Neuron (in vitro differentiated cells): ENCODE results near the gene ZSCAN1.
"Not testable (repeated sequence)": the region's sequence is repeated elsewhere in the genome, so short reads cannot be mapped to it uniquely, and the experiment has no call there.

Source experiments
- H2AFZ ChIP-seq: one replicate; pipeline ENCODE4 v1.6.1; 2013; ENCODE audit warnings: low read depth, mild to moderate bottlenecking, inconsistent platforms, low read length, moderate library complexity
- H3K27me3 ChIP-seq: one replicate; pipeline ENCODE4 v1.6.1; 2013; ENCODE audit warnings: low read length; ENCODE audit not compliant: insufficient read depth
- H3K36me3 ChIP-seq: one replicate; pipeline ENCODE4 v1.6.1; 2013; ENCODE audit warnings: low read length; ENCODE audit not compliant: insufficient read depth
- H3K4me1 ChIP-seq: one replicate; pipeline ENCODE4 v1.6.1; 2013; ENCODE audit warnings: low read length; ENCODE audit not compliant: insufficient read depth
- H3K4me3 ChIP-seq: 2 replicates; pipeline ENCODE4 v1.5.1; 2013; ENCODE audit warnings: mild to moderate bottlenecking, low read length, moderate library complexity
- H3K9me3 ChIP-seq: one replicate; pipeline ENCODE4 v1.6.1; 2013; ENCODE audit warnings: low read length

The ZSCAN1 gene

GRCh38 chr19:58033741-58034476 is at the start of gene ZSCAN1:
Gene ZSCAN1, plus strand, starts transcription at chr19:58034025. Its CDS starts 3,812 bp downstream, at chr19:58037837.
- Histone ChIP-seq H3K36me3 (no peaks in the 10 kb centered on the region), H3K27me3 (no peaks in the 10 kb centered on the region), H3K4me1 (no peaks in the 10 kb centered on the region), H2AFZ (peak within 1 kb of the TSS; percentile 39), H3K9me3 (peaks cover 11% of the 10 kb centered on the region), H3K4me3 (peak within 1 kb of the TSS; percentile 49)

DNA sequence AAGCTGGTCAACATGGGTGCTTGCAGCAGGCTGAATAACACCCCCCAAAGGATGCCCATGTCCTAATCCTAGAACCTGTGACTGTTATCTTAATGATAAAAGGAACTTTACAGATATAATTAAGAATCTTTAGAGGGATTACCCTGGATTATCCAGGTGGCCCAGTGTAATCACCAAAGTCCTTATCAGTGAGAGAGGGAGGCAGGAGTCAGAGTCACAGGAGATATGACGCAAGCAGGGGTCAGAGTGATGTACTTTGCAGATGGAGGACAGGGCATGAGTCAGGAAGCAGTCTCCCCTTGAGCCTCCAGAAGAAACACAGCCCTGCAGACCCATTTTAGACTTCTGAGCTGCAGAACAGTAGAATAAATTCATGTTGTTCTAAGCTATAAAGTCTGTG is 41.0 kb upstream of the ZSCAN1 start:
- peaks cover 87% of the 10 kb centered on the region for H3K9me3 ChIP-seq
- no peaks in the 10 kb centered on the region for H3K27me3 ChIP-seq
- H2AFZ ChIP-seq, result no peak overlapping the region
- peaks cover 80% of the 10 kb centered on the region for H3K36me3 ChIP-seq
- no peaks in the 10 kb centered on the region for H3K4me1 ChIP-seq
- H3K4me3 ChIP-seq, result no peak overlapping the region

DNA sequence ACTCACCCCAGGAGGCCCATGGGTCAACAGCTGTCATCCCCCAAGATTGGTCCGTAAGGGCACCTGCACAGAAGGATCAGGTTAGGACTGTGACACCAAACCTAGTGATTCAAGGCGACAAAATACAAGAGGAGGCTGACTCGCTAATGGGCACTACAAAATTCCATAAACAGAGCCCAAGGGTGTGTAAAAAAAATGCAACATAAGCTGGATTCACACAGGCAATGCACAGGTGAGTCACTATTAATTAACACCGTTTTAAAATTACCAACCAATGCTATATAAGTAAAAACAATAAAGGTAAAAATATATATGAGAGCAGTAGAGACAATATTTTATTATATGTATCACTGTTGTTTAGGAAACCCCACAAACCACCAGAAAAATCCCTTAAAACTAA is 33.1 kb upstream of the ZSCAN1 start:
- Histone ChIP-seq H3K4me1 (peaks cover 10% of the 10 kb centered on the region), H3K4me3 (no peak overlapping the region), H3K9me3 (peaks cover 72% of the 10 kb centered on the region), H3K36me3 (peaks cover 74% of the 10 kb centered on the region), H2AFZ (no peak overlapping the region), H3K27me3 (no peaks in the 10 kb centered on the region)

GRCh38 chr19:58001895-58002369 is 31.9 kb upstream of the ZSCAN1 start:
- peak overlapping the region; percentile 95 for H3K4me3 ChIP-seq
- peaks cover 73% of the 10 kb centered on the region for H3K36me3 ChIP-seq
- no peaks in the 10 kb centered on the region for H3K27me3 ChIP-seq
- H3K4me1 ChIP-seq, result peaks cover 10% of the 10 kb centered on the region
- peak overlapping the region; percentile 82 for H2AFZ ChIP-seq
- peaks cover 72% of the 10 kb centered on the region for H3K9me3 ChIP-seq

DNA sequence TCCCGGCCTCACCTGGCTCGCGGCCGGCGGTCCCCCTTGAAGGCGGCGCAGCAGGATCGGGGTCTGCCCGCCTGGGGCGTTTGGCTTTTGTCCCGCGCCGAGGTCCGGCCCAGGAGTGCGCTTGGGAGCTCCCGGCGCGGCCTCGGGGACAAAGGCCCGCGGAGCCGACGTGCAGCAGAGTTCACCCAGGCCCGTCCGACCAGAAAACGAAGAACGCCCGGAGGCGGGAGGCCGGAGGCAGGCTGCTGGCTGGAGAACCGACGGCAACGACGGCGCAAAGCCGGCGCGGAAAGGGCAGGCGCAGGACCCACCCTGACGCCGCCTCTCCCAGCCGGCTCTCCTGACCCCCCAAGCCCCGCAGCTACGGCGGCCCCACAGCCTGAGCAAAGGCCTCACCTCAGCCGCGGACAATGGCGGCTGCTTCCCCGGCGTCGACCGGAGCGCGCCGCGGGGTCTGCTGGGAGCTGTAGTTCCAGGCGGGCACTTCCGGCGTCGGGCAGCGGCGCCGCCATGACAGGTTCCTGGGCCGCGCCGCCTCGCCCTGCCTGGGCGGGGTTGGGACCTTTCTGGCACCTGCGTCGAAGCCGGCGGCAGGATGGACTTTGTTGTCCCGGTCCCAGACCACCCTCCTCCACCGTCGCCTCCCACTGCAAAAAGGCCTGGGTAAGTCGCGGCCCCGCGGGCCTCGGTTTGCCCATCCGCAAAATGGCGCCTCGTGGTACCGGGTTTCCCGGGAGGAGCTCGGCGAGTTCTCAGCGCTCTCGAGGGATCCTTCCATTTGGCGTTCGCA is 31.2 kb upstream of the ZSCAN1 start, which contains the start of gene ZNF606:
ZNF606 (minus strand) TSS at position 437 of the 790 bp plus-strand sequence. CDS start 1,501 bp downstream, outside the sequence.
- Histone ChIP-seq H2AFZ (peak within 1 kb of the TSS; percentile 82), H3K4me1 (peaks cover 10% of the 10 kb centered on the region), H3K36me3 (peaks cover 73% of the 10 kb centered on the region), H3K4me3 (peak within 1 kb of the TSS; percentile 95), H3K27me3 (no peaks in the 10 kb centered on the region), H3K9me3 (peaks cover 71% of the 10 kb centered on the region)

GRCh38 chr19:58003174-58003828 is 30.5 kb upstream of the ZSCAN1 start:
- Histone ChIP-seq H3K4me1 (peaks cover 10% of the 10 kb centered on the region), H3K4me3 (peak overlapping the region; percentile 95), H3K27me3 (no peaks in the 10 kb centered on the region), H3K9me3 (peaks cover 71% of the 10 kb centered on the region), H3K36me3 (peaks cover 68% of the 10 kb centered on the region), H2AFZ (peak overlapping the region; percentile 82)

DNA sequence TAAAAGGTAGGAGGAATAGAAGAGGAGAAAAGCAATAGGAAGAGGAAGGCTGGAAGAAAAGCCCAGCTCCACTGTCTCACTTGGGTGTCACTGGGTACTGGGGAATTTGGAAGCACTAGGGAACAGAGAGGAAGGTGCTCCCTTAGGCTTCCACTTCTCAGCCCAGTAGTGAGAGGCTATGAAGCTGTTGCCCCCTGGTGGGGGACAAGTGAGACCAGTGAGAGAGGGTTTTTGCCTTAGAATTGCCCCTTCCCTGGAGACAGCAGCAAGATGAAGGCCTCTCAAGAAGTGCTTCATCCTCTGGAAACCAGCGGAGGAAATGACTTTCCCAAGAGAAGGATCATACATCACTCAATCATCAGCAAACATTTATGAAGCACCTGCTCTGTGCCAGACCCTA is 26.5 kb upstream of the ZSCAN1 start:
- Histone ChIP-seq H3K9me3 (peaks cover 55% of the 10 kb centered on the region), H3K4me1 (peaks cover 4% of the 10 kb centered on the region), H2AFZ (no peak overlapping the region), H3K27me3 (no peaks in the 10 kb centered on the region), H3K36me3 (peaks cover 46% of the 10 kb centered on the region), H3K4me3 (no peak overlapping the region)

- H2AFZ ChIP-seq, H3K4me1 ChIP-seq, H3K4me3 ChIP-seq, H3K27me3 ChIP-seq: not testable (repeated sequence)
- Histone ChIP-seq H3K36me3 (peaks cover 49% of the 10 kb centered on the region), H3K9me3 (peaks cover 63% of the 10 kb centered on the region)
Measured at GRCh38 chr19:58008877-58009276, 24.9 kb upstream of the ZSCAN1 start.

DNA sequence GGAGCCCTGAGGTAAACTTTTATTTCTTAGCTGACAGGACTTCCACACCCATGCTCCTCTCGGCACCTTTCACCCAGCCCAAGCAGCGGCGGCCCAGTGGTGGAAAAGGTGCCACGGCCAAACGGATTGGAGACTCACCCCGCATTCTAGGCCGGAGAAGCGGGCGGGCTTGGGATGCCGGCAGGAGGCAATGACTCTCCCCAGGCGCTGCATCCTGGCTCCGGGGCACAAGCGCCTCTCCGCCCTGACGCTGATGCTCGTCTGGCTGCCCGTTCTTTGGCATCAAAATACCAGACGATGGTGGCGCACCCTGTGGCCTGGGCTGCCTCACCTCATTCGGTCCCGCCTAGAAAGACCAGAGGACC is 24.5 kb upstream of the ZSCAN1 start:
- Histone ChIP-seq H3K27me3 (no peaks in the 10 kb centered on the region), H2AFZ (no peak overlapping the region), H3K4me1 (no peaks in the 10 kb centered on the region), H3K4me3 (no peak overlapping the region), H3K9me3 (peaks cover 58% of the 10 kb centered on the region), H3K36me3 (peaks cover 45% of the 10 kb centered on the region)

DNA sequence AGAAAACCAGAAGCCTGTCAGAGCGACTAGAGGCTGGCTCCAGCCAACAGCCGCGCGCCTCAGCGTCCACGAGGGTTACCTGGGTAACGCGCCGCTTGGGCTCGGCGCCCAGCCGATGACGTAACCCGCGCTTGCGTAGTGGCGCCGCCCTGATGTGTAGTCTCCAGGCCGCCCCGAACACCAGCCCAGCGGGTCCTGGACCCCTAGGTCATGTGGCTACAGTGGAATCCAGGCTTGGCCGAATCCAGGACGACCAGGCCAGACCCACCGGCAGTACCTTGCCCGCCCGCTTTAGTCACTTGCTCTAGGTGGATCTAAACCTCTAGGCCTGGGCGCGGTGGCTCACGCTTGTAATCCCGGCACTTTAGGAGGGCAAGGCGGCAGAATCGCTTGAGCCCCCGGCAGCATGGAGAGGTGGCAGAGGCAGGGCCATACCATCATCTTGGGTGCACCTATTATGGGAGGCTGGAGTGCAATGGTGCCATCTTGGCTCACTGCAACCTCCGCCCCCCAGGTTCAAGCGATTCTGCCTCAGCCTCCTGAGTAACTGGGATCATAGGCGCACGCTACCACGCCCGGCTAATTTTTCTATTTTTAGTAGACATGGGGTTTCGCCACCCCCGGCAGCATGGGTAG is 24.0 kb upstream of the ZSCAN1 start:
- Histone ChIP-seq H3K4me3 (no peak overlapping the region), H3K27me3 (no peaks in the 10 kb centered on the region), H2AFZ (no peak overlapping the region), H3K36me3 (peaks cover 40% of the 10 kb centered on the region), H3K4me1 (no peaks in the 10 kb centered on the region), H3K9me3 (peaks cover 53% of the 10 kb centered on the region)

DNA sequence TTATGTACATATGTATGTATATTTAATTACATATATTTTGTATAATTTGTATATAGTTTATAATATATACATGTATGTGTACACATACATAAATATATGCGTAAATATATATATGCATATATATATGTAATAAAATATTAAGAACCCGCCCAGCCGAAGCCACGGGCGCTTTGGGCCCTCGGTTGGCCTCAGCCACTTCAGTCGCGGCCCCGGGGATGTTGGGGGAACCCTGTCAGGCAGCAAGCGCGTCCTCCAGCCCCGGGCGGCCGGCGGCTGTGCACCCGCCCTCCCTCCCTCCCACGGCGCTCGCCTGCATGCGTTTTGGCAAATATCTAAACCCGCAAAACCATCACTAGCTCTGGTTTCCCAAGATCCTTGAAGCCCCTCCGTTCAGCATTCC is 23.3 kb upstream of the ZSCAN1 start:
- Histone ChIP-seq H2AFZ (no peak overlapping the region), H3K4me1 (no peaks in the 10 kb centered on the region), H3K9me3 (peaks cover 46% of the 10 kb centered on the region), H3K36me3 (peaks cover 33% of the 10 kb centered on the region), H3K27me3 (no peaks in the 10 kb centered on the region), H3K4me3 (no peak overlapping the region)

DNA sequence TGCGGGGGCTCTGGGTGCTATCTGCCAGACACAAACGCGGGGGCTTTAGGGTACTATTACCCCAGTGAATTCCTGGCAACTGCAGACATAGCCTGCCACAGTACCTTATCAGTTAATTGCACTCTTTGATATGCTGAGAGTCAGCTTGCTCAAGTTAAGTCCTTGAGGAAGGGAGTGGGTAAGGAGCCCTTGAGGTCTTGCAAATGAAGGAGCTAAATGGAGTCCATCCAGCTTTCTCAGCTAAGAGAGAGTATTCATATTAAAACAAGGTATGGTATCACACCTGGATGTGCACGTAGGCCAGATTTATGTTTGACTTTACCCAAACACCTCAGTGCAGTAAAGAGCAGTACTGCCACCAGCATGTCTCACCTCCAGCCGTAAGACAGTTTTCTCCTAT is 19.7 kb upstream of the ZSCAN1 start:
- Histone ChIP-seq H3K4me3 (no peak overlapping the region), H2AFZ (no peak overlapping the region), H3K4me1 (no peaks in the 10 kb centered on the region), H3K9me3 (peaks cover 21% of the 10 kb centered on the region), H3K36me3 (peaks cover 9% of the 10 kb centered on the region), H3K27me3 (no peaks in the 10 kb centered on the region)
